Neural cell (in vitro differentiated cells): ENCODE results near the gene STX18.

Experiments used
- EZH2 ChIP-seq: fragments of 200-600, 300-800 bp; shearing (Covaris generic), sonication (generic); IDR thresholded peaks from 2 replicates; pipeline ENCODE4 v1.6.1; 2014; ENCODE audit warnings: antibody characterized with exemption, low read length, borderline replicate concordance, mild to moderate bottlenecking; ENCODE audit not compliant: insufficient read depth, poor library complexity, severe bottlenecking
- POLR2AphosphoS5 ChIP-seq: IDR thresholded peaks from 2 replicates; pipeline ENCODE4 v1.6.1; 2012
- TAF1 ChIP-seq: IDR thresholded peaks from 2 replicates; pipeline ENCODE4 v1.6.1; 2012; ENCODE audit warnings: low read depth
- TF ChIP-seq, protein P1 (sequence below): fragments of 450-650 bp; IDR thresholded peaks from 2 replicates; pipeline ENCODE4 v1.5.1; 2014; ENCODE audit warnings: antibody characterized with exemption, mild to moderate bottlenecking, moderate library complexity; ENCODE audit not compliant: poor library complexity, severe bottlenecking
- TF ChIP-seq, protein P2 (sequence below): IDR thresholded peaks from 2 replicates; pipeline ENCODE4 v1.6.1; 2012; ENCODE audit warnings: borderline replicate concordance

DNA sequence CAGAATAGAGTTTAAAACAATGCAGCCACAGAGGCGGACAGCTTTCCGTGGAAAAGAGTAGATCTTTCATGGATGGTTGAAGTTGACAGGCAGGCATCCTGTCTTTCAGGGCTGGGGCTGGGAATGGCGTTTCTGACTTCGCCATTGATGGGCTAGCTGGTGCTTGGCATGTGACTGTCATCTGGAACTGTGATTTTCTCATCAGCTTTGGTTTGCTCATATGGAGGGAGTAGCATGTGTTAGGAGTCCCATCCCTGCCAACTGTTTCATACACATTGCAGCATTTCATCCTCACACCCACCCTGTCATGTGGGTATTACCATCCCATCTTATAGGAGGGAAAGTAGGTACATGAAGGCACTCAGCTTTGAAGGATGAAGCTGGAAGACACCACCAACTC is 49.2 kb upstream of the STX18 start:
- TF ChIP-seq, protein P1, sequence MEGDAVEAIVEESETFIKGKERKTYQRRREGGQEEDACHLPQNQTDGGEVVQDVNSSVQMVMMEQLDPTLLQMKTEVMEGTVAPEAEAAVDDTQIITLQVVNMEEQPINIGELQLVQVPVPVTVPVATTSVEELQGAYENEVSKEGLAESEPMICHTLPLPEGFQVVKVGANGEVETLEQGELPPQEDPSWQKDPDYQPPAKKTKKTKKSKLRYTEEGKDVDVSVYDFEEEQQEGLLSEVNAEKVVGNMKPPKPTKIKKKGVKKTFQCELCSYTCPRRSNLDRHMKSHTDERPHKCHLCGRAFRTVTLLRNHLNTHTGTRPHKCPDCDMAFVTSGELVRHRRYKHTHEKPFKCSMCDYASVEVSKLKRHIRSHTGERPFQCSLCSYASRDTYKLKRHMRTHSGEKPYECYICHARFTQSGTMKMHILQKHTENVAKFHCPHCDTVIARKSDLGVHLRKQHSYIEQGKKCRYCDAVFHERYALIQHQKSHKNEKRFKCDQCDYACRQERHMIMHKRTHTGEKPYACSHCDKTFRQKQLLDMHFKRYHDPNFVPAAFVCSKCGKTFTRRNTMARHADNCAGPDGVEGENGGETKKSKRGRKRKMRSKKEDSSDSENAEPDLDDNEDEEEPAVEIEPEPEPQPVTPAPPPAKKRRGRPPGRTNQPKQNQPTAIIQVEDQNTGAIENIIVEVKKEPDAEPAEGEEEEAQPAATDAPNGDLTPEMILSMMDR: no peak
- TF ChIP-seq TAF1 (no peak), EZH2 (no peak), POLR2AphosphoS5 (no peak)
- TF ChIP-seq, protein P2, sequence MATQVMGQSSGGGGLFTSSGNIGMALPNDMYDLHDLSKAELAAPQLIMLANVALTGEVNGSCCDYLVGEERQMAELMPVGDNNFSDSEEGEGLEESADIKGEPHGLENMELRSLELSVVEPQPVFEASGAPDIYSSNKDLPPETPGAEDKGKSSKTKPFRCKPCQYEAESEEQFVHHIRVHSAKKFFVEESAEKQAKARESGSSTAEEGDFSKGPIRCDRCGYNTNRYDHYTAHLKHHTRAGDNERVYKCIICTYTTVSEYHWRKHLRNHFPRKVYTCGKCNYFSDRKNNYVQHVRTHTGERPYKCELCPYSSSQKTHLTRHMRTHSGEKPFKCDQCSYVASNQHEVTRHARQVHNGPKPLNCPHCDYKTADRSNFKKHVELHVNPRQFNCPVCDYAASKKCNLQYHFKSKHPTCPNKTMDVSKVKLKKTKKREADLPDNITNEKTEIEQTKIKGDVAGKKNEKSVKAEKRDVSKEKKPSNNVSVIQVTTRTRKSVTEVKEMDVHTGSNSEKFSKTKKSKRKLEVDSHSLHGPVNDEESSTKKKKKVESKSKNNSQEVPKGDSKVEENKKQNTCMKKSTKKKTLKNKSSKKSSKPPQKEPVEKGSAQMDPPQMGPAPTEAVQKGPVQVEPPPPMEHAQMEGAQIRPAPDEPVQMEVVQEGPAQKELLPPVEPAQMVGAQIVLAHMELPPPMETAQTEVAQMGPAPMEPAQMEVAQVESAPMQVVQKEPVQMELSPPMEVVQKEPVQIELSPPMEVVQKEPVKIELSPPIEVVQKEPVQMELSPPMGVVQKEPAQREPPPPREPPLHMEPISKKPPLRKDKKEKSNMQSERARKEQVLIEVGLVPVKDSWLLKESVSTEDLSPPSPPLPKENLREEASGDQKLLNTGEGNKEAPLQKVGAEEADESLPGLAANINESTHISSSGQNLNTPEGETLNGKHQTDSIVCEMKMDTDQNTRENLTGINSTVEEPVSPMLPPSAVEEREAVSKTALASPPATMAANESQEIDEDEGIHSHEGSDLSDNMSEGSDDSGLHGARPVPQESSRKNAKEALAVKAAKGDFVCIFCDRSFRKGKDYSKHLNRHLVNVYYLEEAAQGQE: no peak
